Astrocyte (in vitro differentiated cells and primary cell): Measurements from ENCODE around the gene SELENOO. TPM values are rescaled to one million over a fixed set of nuclear protein-coding genes. Genes with fewer than 3 reads are reported as not detected.
A peak's percentile ranks its signal among the peaks of the same experiment; 100 is the strongest.
"Not testable (repeated sequence)": the region's sequence is repeated elsewhere in the genome, so short reads cannot be mapped to it uniquely, and the experiment has no call there.

ENCODE experiments used
- DNase-seq: peaks from one replicate; pipeline ENCODE4 v3.0.0-alpha.2; 2010; ENCODE audit warnings: low read depth
- FAIRE-seq: peaks from 2 replicates; lab custom pipeline; 2011; peaks lifted over from hg19 to GRCh38; lab: Jason Lieb, UNC
- H2AFZ ChIP-seq: 2 replicates; pipeline ENCODE4 v1.6.0; 2012; ENCODE audit warnings: low read depth, low read length, inconsistent platforms
- H3K27ac ChIP-seq: 2 replicates; pipeline ENCODE4 v1.5.1; 2011; ENCODE audit warnings: low read depth, low read length, inconsistent platforms
- H3K27me3 ChIP-seq: 2 replicates; pipeline ENCODE4 v1.6.0; 2011; ENCODE audit warnings: low read length, inconsistent platforms; ENCODE audit not compliant: insufficient read depth
- H3K36me3 ChIP-seq: 2 replicates; pipeline ENCODE4 v1.5.1; 2011; ENCODE audit warnings: low read length, inconsistent platforms; ENCODE audit not compliant: insufficient read depth
- H3K4me1 ChIP-seq: 2 replicates; pipeline ENCODE4 v1.5.1; 2011; ENCODE audit warnings: low read length, inconsistent platforms; ENCODE audit not compliant: insufficient read depth
- H3K4me2 ChIP-seq: 2 replicates; pipeline ENCODE4 v1.6.0; 2012; ENCODE audit warnings: low read length, inconsistent platforms
- H3K4me3 ChIP-seq: 2 replicates; pipeline ENCODE4 v1.5.1; 2011; ENCODE audit warnings: low read depth, mild to moderate bottlenecking, low read length, inconsistent platforms; ENCODE audit not compliant: insufficient read depth
- H3K79me2 ChIP-seq: 2 replicates; pipeline ENCODE4 v1.6.0; 2012; ENCODE audit warnings: mild to moderate bottlenecking, low read length, inconsistent platforms; ENCODE audit not compliant: insufficient read depth
- H3K9ac ChIP-seq: 2 replicates; pipeline ENCODE4 v1.6.0; 2012; ENCODE audit warnings: mild to moderate bottlenecking, low read length, inconsistent platforms
- H3K9me3 ChIP-seq: 2 replicates; pipeline ENCODE4 v1.5.1; 2012; ENCODE audit warnings: low read depth, mild to moderate bottlenecking, low read length, inconsistent platforms; ENCODE audit not compliant: insufficient read depth
- H4K20me1 ChIP-seq: 2 replicates; pipeline ENCODE4 v1.6.0; 2012; ENCODE audit warnings: low read length, inconsistent platforms; ENCODE audit not compliant: insufficient read depth
- H3K27ac Mint-ChIP-seq: one replicate; pipeline ENCODE4 v1.8.0; 2021; ENCODE audit warnings: mild to moderate bottlenecking, mixed read lengths; ENCODE audit not compliant: unreplicated experiment
- H3K27me3 Mint-ChIP-seq: one replicate; pipeline ENCODE4 v1.8.0; 2021; ENCODE audit warnings: low read depth, mixed read lengths; ENCODE audit not compliant: unreplicated experiment
- H3K36me3 Mint-ChIP-seq: one replicate; pipeline ENCODE4 v1.8.0; 2021; ENCODE audit warnings: low read depth, mixed read lengths; ENCODE audit not compliant: unreplicated experiment
- H3K4me1 Mint-ChIP-seq: one replicate; pipeline ENCODE4 v1.8.0; 2021; ENCODE audit warnings: low read depth, mixed read lengths; ENCODE audit not compliant: unreplicated experiment
- H3K4me3 Mint-ChIP-seq: one replicate; pipeline ENCODE4 v1.8.0; 2021; ENCODE audit warnings: mild to moderate bottlenecking, moderate library complexity, mixed read lengths; ENCODE audit not compliant: unreplicated experiment
- H3K9me3 Mint-ChIP-seq: one replicate; pipeline ENCODE4 v1.8.0; 2021; ENCODE audit warnings: mild to moderate bottlenecking, mixed read lengths; ENCODE audit not compliant: unreplicated experiment
- EZH2 ChIP-seq: IDR thresholded peaks from 2 replicates; pipeline ENCODE4 v1.6.1; 2012; ENCODE audit warnings: mild to moderate bottlenecking, low read length, inconsistent platforms; ENCODE audit not compliant: insufficient read depth
- total RNA-seq: library from RNA; stranded (reverse); gene quantifications from 2 replicates; pipeline ENCODE4 v1.2.1, GENCODE V29; 2021
- TF ChIP-seq, protein P1 (sequence below): IDR thresholded peaks from 2 replicates; pipeline ENCODE4 v1.5.1; 2011; ENCODE audit warnings: low read depth, mild to moderate bottlenecking, inconsistent platforms, low read length, moderate library complexity; ENCODE audit not compliant: insufficient read depth

SELENOO gene
- total RNA-seq, 1 donor from 2014 or later: 18.5 TPM

GRCh38 chr22:50203288-50203687, 2.5 kb downstream of the SELENOO start:
- peaks cover 60% of the 10 kb centered on the region for H4K20me1 ChIP-seq
- TF ChIP-seq EZH2: no peak
- TF ChIP-seq, protein P1, sequence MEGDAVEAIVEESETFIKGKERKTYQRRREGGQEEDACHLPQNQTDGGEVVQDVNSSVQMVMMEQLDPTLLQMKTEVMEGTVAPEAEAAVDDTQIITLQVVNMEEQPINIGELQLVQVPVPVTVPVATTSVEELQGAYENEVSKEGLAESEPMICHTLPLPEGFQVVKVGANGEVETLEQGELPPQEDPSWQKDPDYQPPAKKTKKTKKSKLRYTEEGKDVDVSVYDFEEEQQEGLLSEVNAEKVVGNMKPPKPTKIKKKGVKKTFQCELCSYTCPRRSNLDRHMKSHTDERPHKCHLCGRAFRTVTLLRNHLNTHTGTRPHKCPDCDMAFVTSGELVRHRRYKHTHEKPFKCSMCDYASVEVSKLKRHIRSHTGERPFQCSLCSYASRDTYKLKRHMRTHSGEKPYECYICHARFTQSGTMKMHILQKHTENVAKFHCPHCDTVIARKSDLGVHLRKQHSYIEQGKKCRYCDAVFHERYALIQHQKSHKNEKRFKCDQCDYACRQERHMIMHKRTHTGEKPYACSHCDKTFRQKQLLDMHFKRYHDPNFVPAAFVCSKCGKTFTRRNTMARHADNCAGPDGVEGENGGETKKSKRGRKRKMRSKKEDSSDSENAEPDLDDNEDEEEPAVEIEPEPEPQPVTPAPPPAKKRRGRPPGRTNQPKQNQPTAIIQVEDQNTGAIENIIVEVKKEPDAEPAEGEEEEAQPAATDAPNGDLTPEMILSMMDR: no peak
- peak overlapping the region; percentile 28 for H3K4me3 Mint-ChIP-seq

GRCh38 chr22:50204571-50204970, 3.8 kb downstream of the SELENOO start:
- FAIRE-seq (no peak), DNase-seq (no peak)
- peaks cover 12% of the 10 kb centered on the region for H3K4me1 ChIP-seq
- H3K9me3 Mint-ChIP-seq: no peaks in the 10 kb centered on the region
- no peak overlapping the region for H3K27ac ChIP-seq
- H3K36me3 ChIP-seq: peaks cover 11% of the 10 kb centered on the region
- no peak overlapping the region for H3K4me3 Mint-ChIP-seq
- no peak overlapping the region for H2AFZ ChIP-seq
- peaks cover 69% of the 10 kb centered on the region for H4K20me1 ChIP-seq
- H3K9ac ChIP-seq: no peak overlapping the region
- H3K9me3 ChIP-seq: no peaks in the 10 kb centered on the region
- peak overlapping the region; percentile 26 for H3K27ac Mint-ChIP-seq
- H3K4me3 ChIP-seq: no peak overlapping the region
- no peaks in the 10 kb centered on the region for H3K27me3 ChIP-seq
- no peaks in the 10 kb centered on the region for H3K4me1 Mint-ChIP-seq
- H3K79me2 ChIP-seq: peaks cover 54% of the 10 kb centered on the region
- peaks cover 16% of the 10 kb centered on the region for H3K36me3 Mint-ChIP-seq
- TF ChIP-seq, protein P1: no peak
- no peak overlapping the region for H3K4me2 ChIP-seq
- no peaks in the 10 kb centered on the region for H3K27me3 Mint-ChIP-seq

More at GRCh38 chr22:50203288-50203687, 2.5 kb downstream of the SELENOO start:
- no peaks in the 10 kb centered on the region for H3K27me3 ChIP-seq
- no peak overlapping the region for H3K27ac ChIP-seq
- no peak for FAIRE-seq
- no peak overlapping the region for H2AFZ ChIP-seq
- no peak for DNase-seq
- H3K4me2 ChIP-seq: no peak overlapping the region
- Mint-ChIP-seq H3K36me3 (peaks cover 14% of the 10 kb centered on the region), H3K27me3 (no peaks in the 10 kb centered on the region), H3K27ac (no peak overlapping the region), H3K4me1 (no peaks in the 10 kb centered on the region), H3K9me3 (no peaks in the 10 kb centered on the region)
- peaks cover 11% of the 10 kb centered on the region for H3K36me3 ChIP-seq
- H3K79me2 ChIP-seq: peaks cover 54% of the 10 kb centered on the region
- H3K9ac ChIP-seq: no peak overlapping the region
- no peaks in the 10 kb centered on the region for H3K9me3 ChIP-seq
- peaks cover 13% of the 10 kb centered on the region for H3K4me1 ChIP-seq
- H3K4me3 ChIP-seq: no peak overlapping the region

DNA sequence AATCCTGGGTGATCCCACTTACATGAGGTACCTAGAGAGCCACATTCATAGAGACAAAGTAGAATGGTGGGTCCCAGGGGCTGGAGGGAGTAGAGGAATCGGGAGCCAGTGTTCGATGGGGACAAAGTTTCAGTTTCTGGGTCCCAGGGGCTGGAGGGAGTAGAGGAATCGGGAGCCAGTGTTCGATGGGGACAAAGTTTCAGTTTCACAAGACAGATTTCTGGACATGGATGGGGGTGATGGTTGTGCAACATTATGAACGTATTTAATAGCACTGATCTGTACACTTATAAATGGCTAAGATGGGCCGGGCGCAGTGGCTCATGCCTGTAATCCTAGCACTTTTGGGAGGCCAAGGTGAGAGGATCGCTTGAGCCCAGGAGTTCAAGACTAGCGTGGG, 4.2 kb downstream of the SELENOO start:
- FAIRE-seq, H3K4me1 ChIP-seq, DNase-seq, H3K27ac ChIP-seq, H3K4me2 ChIP-seq, H3K9ac ChIP-seq, H2AFZ ChIP-seq, H3K27me3 ChIP-seq, H3K27me3 Mint-ChIP-seq, H3K9me3 Mint-ChIP-seq, H3K4me1 Mint-ChIP-seq, H3K9me3 ChIP-seq, H3K4me3 Mint-ChIP-seq, H3K4me3 ChIP-seq: not testable (repeated sequence)
- Mint-ChIP-seq H3K27ac (peak overlapping the region; percentile 26), H3K36me3 (peaks cover 19% of the 10 kb centered on the region)
- H3K79me2 ChIP-seq: peaks cover 52% of the 10 kb centered on the region
- peaks cover 73% of the 10 kb centered on the region for H4K20me1 ChIP-seq
- H3K36me3 ChIP-seq: peaks cover 11% of the 10 kb centered on the region
